Esophagus squamous epithelium (tissue), 4 donors: ENCODE measurements around the gene DDX23.

Experiments used
- POLR2A ChIP-seq, 4 donors: fragments of 450-650 bp; IDR thresholded peaks; one replicate each; pipeline ENCODE4 v1.6.1; 2017; ENCODE audit warnings: antibody characterized with exemption in 4 of 4, mild to moderate bottlenecking in 4 of 4, moderate library complexity in 3 of 4
- TF ChIP-seq, protein P1 (sequence below), 6 experiments: fragments of 450-650 bp in 4 of 6; fragments of 200-600 bp in 2 of 6; sonication (generic) in 2 of 6; IDR thresholded peaks; one replicate each; pipeline ENCODE4 v1.5.1; 2016 to 2019; ENCODE audit warnings: antibody characterized with exemption in 6 of 6, mild to moderate bottlenecking in 4 of 6, moderate library complexity in 4 of 6

- TF ChIP-seq, protein P1, sequence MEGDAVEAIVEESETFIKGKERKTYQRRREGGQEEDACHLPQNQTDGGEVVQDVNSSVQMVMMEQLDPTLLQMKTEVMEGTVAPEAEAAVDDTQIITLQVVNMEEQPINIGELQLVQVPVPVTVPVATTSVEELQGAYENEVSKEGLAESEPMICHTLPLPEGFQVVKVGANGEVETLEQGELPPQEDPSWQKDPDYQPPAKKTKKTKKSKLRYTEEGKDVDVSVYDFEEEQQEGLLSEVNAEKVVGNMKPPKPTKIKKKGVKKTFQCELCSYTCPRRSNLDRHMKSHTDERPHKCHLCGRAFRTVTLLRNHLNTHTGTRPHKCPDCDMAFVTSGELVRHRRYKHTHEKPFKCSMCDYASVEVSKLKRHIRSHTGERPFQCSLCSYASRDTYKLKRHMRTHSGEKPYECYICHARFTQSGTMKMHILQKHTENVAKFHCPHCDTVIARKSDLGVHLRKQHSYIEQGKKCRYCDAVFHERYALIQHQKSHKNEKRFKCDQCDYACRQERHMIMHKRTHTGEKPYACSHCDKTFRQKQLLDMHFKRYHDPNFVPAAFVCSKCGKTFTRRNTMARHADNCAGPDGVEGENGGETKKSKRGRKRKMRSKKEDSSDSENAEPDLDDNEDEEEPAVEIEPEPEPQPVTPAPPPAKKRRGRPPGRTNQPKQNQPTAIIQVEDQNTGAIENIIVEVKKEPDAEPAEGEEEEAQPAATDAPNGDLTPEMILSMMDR (IDR thresholded peaks at IDR 0.05), result no peak
- TF ChIP-seq POLR2A (IDR thresholded peaks at IDR 0.05), result no peak
These were observed 28.7 kb downstream of the DDX23 start for GRCh38 chr12:48823281-48823680.
